Coronary artery (tissue), 2 donors: Measurements from ENCODE around the gene HOXD8.

ENCODE experiments used
- DNase-seq: peaks from one replicate; pipeline ENCODE4 v3.0.0-alpha.2; 2017; ENCODE audit warnings: low spot score
- H3K27ac ChIP-seq, 2 donors: fragments of 200-600 bp; sonication (generic); one replicate each; pipeline ENCODE4 v1.5.1; 2016 to 2019
- H3K4me3 ChIP-seq: fragments of 200-600 bp; sonication (generic); 2 replicates; pipeline ENCODE4 v1.5.1; 2016; ENCODE audit warnings: mild to moderate bottlenecking, moderate library complexity
- TF ChIP-seq, protein P1 (sequence below): fragments of 200-600 bp; sonication (generic); IDR thresholded peaks from one replicate; pipeline ENCODE4 v1.5.1; 2019; ENCODE audit warnings: antibody characterized with exemption

The HOXD8 gene

DNA sequence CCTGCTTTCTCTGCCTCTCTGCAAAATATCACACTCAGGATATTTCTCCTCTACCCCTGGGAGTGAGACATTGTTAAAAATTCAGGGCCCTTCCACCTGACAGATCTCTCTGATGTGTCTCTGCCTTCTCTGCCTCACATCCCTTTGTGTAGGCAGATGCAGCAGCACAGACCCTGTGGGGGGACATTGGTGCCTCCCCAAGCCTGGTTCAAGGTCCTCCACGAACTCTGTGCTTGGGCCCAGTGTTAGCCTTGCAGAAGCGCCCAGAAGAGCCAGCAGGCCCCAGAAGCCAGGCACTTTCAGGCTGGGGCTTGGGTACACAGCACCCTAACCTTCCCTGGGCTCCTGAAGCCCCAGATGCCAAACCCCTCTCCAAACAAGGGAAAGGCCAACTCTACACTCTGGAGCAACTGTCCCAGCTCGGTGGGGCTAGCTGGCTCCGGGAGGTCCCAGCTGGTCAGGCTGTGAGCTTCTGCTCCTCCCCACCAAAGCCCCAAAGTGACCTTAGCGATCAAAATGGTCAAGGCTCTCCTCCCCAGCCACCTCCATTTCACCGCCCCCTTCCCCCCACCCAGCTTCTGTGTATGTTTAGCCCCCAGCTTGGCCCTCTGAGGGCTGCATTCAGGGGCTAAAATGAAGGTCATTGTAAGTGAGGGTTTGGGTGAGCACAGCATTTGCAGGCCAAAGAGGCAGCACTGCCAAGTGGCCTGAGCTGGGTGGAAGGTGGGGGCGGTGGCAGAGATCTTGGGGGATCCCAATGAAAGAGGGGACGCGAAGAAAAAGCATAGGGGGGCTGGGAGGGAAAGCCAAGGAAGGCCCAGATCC, 4.3 kb upstream of the HOXD8 start:
- TF ChIP-seq, protein P1, sequence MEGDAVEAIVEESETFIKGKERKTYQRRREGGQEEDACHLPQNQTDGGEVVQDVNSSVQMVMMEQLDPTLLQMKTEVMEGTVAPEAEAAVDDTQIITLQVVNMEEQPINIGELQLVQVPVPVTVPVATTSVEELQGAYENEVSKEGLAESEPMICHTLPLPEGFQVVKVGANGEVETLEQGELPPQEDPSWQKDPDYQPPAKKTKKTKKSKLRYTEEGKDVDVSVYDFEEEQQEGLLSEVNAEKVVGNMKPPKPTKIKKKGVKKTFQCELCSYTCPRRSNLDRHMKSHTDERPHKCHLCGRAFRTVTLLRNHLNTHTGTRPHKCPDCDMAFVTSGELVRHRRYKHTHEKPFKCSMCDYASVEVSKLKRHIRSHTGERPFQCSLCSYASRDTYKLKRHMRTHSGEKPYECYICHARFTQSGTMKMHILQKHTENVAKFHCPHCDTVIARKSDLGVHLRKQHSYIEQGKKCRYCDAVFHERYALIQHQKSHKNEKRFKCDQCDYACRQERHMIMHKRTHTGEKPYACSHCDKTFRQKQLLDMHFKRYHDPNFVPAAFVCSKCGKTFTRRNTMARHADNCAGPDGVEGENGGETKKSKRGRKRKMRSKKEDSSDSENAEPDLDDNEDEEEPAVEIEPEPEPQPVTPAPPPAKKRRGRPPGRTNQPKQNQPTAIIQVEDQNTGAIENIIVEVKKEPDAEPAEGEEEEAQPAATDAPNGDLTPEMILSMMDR, result no peak
- no peak for DNase-seq

DNA sequence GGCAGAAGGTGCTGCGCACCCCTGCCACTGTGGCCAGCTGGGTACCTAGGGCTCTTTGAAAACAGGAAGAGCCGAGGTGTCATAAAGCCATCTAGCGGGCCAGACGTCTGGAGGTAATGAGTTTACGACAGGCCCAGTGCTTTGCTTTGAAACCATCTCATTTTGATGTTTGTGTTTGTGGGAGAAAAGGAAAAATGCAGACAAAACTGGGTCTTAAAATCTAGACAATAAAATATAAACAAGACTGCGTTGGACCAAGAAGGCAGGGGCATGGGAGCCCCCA, 3.8 kb upstream of the HOXD8 start:
- DNase-seq, result no peak
- Histone ChIP-seq H3K27ac (no peak overlapping the region), H3K4me3 (no peak overlapping the region)
- TF ChIP-seq, protein P1, result no peak

More for the DNA sequence above, 4.3 kb upstream of the HOXD8 start:
- Histone ChIP-seq H3K27ac (no peak overlapping the region), H3K4me3 (no peak overlapping the region)

DNA sequence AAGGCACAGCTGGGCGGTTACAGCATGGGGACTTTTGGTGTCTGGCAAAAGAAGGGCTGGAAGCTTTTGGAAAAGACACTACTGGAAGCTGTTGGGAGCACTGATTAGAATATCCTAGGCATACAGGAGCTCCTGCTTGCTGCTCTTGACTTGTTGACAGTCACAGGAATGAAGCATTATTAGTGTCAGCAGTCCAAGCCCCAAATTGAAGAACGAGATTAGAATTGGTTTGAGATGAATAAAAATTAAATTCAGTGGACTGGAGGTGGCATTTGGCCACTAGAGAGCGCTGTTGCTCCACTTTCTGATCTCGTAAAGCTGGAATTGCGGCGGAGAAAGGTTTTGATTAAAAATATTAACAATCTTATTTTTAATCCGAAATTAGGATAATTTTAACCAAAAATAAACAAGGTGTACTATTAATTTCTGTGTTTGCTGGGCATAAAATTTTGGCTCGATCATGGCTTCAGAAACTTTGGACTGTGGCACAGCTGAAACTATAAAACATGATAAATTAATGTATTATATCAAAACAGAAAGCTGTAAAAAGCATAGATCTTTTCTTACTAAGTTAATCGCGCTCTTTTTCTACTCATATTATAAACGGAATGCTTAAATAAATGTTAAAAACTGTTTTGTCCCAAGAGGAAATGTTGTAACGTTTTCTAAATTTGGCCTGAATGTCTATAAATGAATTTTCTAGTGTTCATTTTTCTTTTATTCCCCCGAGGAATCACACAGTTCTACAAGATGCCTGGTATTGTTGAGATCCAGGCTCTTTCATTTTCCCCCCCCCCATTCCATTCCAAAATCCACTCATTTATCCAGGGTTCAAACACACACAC, 2.4 kb upstream of the HOXD8 start:
- no peak overlapping the region for H3K27ac ChIP-seq
- H3K4me3 ChIP-seq, result no peak overlapping the region
- no peak for DNase-seq
- TF ChIP-seq, protein P1, result peak; percentile 90

DNA sequence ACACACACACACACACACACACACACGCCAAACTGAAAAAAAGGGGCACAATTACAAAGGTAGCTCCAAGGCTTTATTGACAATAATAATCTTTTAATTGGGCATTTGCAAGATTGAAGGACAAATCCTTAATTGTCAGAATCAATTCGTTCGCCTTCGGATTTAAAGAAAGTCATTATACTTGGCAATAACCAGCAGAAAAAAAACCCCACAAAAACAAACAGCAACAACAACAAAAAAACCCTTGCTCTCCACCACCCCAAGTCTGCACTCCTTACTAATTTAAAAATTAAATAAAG, 1.8 kb upstream of the HOXD8 start:
- Histone ChIP-seq H3K27ac (no peak overlapping the region), H3K4me3 (no peak overlapping the region)
- TF ChIP-seq, protein P1, result no peak
- no peak for DNase-seq

DNA sequence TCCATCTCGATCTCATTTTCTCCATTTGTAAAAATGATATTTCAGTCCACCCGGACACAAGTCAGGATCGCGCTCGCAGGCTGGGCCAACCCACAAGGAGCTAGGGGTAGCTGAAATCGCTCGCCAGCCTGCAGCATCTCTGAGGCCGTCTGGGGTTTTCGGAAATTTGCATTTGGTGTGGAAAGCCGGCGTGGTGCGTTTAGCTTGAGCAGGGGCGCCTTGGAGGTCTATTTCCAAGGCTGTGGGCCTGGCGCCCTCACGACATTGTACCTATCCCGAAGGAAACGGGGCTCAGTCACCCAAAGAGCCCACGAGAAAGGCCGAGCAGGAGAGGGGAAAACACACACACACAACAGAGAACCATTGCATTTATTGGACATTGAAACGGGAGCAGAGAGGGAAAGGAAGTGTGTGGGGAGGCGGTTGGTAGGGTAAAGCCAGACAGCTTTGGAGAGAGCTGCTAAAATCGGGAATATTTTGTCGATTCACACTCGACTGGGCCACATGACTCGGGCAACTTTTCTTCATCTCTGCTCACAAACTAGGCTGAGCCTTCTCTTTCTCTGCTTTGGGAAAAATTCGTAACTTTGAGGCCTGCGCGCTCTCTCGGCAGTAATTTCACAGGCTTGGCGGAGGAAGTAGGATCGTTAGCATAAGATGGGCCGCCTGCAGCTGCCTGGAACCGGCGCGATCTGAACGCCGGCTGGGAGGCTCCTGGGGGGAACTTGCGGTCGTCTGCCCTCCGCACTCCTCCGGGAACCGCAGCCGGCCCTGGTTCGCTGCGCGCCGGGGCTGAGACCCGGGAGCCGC, 1.1 kb upstream of the HOXD8 start:
- no peak for DNase-seq
- TF ChIP-seq, protein P1, result no peak

DNA sequence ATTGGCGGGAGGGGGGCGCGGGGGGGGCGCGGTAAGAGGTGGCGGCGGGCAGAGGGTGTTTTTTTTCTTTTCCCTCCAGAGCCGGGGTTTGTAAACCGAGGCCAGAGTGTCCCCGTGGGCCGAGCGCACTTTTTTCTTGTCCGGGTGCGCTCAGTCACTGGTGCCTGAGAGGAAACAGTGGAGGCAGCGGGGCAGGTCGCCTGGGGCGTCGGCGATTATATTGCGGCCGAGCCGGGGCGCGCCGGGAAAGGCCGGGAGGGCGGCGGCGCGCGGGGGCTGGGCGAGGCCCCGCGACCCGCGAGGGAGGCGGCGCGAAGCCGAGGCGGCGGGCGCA, 275 bp downstream of the HOXD8 start:
- TF ChIP-seq, protein P1, result no peak
- Histone ChIP-seq H3K4me3 (peak overlapping the region; percentile 68), H3K27ac (peak overlapping the region in 1 of 2 donors; percentile 78)
- DNase-seq, result no peak

More for the DNA sequence above, 1.1 kb upstream of the HOXD8 start:
- peak overlapping the region in 1 of 2 donors; percentile 78 for H3K27ac ChIP-seq
- peak overlapping the region; percentile 68 for H3K4me3 ChIP-seq
